HepG2 (cell line): ENCODE data around the gene CLDND2. TPM values are rescaled to one million over a fixed set of nuclear protein-coding genes. Genes with fewer than 3 reads are reported as not detected.
A peak's percentile ranks its signal among the peaks of the same experiment; 100 is the strongest.

ENCODE experiments used
- AGO2 ChIP-seq: fragments of 200-400 bp; formaldehyde crosslinking; optimal IDR thresholded peaks from 2 replicates; pipeline ENCODE3; 2017; ENCODE audit warnings: mild to moderate bottlenecking, low read depth, low read length, moderate library complexity
- BORCS8-MEF2B ChIP-seq: sonication (generic); formaldehyde crosslinking; IDR thresholded peaks from 2 replicates; pipeline ENCODE4 v1.8.0; 2022; ENCODE audit warnings: mild to moderate bottlenecking, missing genetic modification reagents
- CENPBD1 ChIP-seq: sonication (generic); formaldehyde crosslinking; IDR thresholded peaks from 2 replicates; pipeline ENCODE4 v1.8.0; 2022; ENCODE audit warnings: missing genetic modification reagents, low read depth, mild to moderate bottlenecking, borderline replicate concordance
- EZH2 ChIP-seq: conservative IDR thresholded peaks from 2 replicates; pipeline ENCODE4 v1.6.1; 2012; ENCODE audit warnings: mild to moderate bottlenecking, low read depth, low read length, moderate library complexity
- GZF1 ChIP-seq: sonication (generic); formaldehyde crosslinking; IDR thresholded peaks from 2 replicates; pipeline ENCODE4 v1.5.1; 2020; ENCODE audit warnings: mild to moderate bottlenecking, missing genetic modification reagents
- HDAC1 ChIP-seq: sonication (generic); formaldehyde crosslinking; IDR thresholded peaks from 2 replicates; pipeline ENCODE4 v1.5.1; 2020; ENCODE audit warnings: mild to moderate bottlenecking, missing genetic modification reagents
- MEF2D ChIP-seq: sonication (generic); formaldehyde crosslinking; IDR thresholded peaks from 2 replicates; pipeline ENCODE4 v1.5.1; 2020; ENCODE audit warnings: mild to moderate bottlenecking, missing genetic modification reagents
- PBX3 ChIP-seq: sonication (generic); formaldehyde crosslinking; IDR thresholded peaks from 2 replicates; pipeline ENCODE4 v1.8.1; 2023; ENCODE audit warnings: missing genetic modification reagents, inconsistent platforms, borderline replicate concordance
- RAD21 ChIP-seq: fragments of 450-650 bp; formaldehyde crosslinking; IDR thresholded peaks from 2 replicates; pipeline ENCODE4 v1.5.0; 2020; ENCODE audit warnings: mild to moderate bottlenecking
- RBFOX2 ChIP-seq: fragments of 200-400 bp; formaldehyde crosslinking; IDR thresholded peaks from 2 replicates; pipeline ENCODE4 v1.6.1; 2017; ENCODE audit warnings: low read depth, mild to moderate bottlenecking, low read length
- SMAD9 ChIP-seq: sonication (generic); formaldehyde crosslinking; IDR thresholded peaks from 2 replicates; pipeline ENCODE4 v1.5.1; 2020; ENCODE audit warnings: mild to moderate bottlenecking, missing genetic modification reagents
- TRAFD1 ChIP-seq: sonication (generic); formaldehyde crosslinking; IDR thresholded peaks from 2 replicates; pipeline ENCODE4 v1.5.1; 2020; ENCODE audit warnings: missing genetic modification reagents, mild to moderate bottlenecking, borderline replicate concordance
- ZBTB20 ChIP-seq: sonication (generic); formaldehyde crosslinking; IDR thresholded peaks from 2 replicates; pipeline ENCODE4 v1.8.1; 2023; ENCODE audit warnings: missing genetic modification reagents, low read depth, mild to moderate bottlenecking, borderline replicate concordance
- ZMYM3 ChIP-seq: sonication (generic); formaldehyde crosslinking; IDR thresholded peaks from 2 replicates; pipeline ENCODE4 v1.5.1; 2020; ENCODE audit warnings: mild to moderate bottlenecking, missing genetic modification reagents
- ZNF343 ChIP-seq: sonication (generic); formaldehyde crosslinking; IDR thresholded peaks from 2 replicates; pipeline ENCODE4 v1.4.0; 2020; ENCODE audit warnings: mild to moderate bottlenecking, missing genetic modification reagents
- ZNF510 ChIP-seq: sonication (generic); formaldehyde crosslinking; IDR thresholded peaks from 2 replicates; pipeline ENCODE4 v1.4.0; 2020; ENCODE audit warnings: low read depth, mild to moderate bottlenecking, missing genetic modification reagents
- ZNF598 ChIP-seq: sonication (generic); formaldehyde crosslinking; IDR thresholded peaks from 2 replicates; pipeline ENCODE4 v1.5.1; 2020; ENCODE audit warnings: mild to moderate bottlenecking, missing genetic modification reagents, borderline replicate concordance
- ZNF687 ChIP-seq: sonication (generic); formaldehyde crosslinking; IDR thresholded peaks from 2 replicates; pipeline ENCODE4 v1.5.1; 2020; ENCODE audit warnings: mild to moderate bottlenecking, missing genetic modification reagents, moderate library complexity
- ZNF747 ChIP-seq: sonication (generic); formaldehyde crosslinking; IDR thresholded peaks from 2 replicates; pipeline ENCODE4 v1.8.1; 2023; ENCODE audit warnings: missing genetic modification reagents, mild to moderate bottlenecking, borderline replicate concordance
- ZNF768 ChIP-seq: sonication (generic); formaldehyde crosslinking; IDR thresholded peaks from 2 replicates; pipeline ENCODE4 v1.4.0; 2020; ENCODE audit warnings: missing genetic modification reagents
- ZNF878 ChIP-seq: sonication (generic); formaldehyde crosslinking; IDR thresholded peaks from 2 replicates; pipeline ENCODE4 v1.8.1; 2023; ENCODE audit warnings: mild to moderate bottlenecking, missing genetic modification reagents, moderate library complexity
- polyA plus RNA-seq, 8 experiments: library from polyadenylated mRNA; depleted of rRNA in 3 of 8; stranded (reverse) in 7 of 8; unstranded in 1 of 8; fragments of >200 nt; fragmentation: Illumina TruSeq in 4 of 8; extraction: Trizol in 4 of 8; gene quantifications; 2 replicates each; pipeline versions ENCODE4 v1.2.1 to v1.2.3, GENCODE V29; 2011 to 2016; ENCODE audit warnings: low read depth in 4 of 8, missing spikeins in 1 of 8, mixed read lengths in 1 of 8; ENCODE audit not compliant: insufficient read depth in 1 of 8
- total RNA-seq, 5 experiments: library from RNA; depleted of rRNA; stranded (reverse); fragments of >200 nt; fragmentation: Illumina TruSeq; extraction: Trizol; gene quantifications; 2 replicates each; pipeline ENCODE4 v1.2.3, GENCODE V29; 2016; ENCODE audit warnings: low read depth in 1 of 5

The CLDND2 gene
- total and polyA plus RNA-seq, 2 of the 13 experiments (the other 11 are each of a cell fraction or from before 2014, with no cell fraction given): 0.84 to 1.8 TPM

- no peak for TF ChIP-seq TRAFD1 (CRISPR knock-in tag)
- TF ChIP-seq ZNF878 (CRISPR knock-in tag): no peak
- 0 out of 2 replicates have a peak, but pooled peaks have one; percentile 24 for TF ChIP-seq MEF2D (CRISPR knock-in tag)
- no peak for TF ChIP-seq ZBTB20
- 0 out of 2 replicates have a peak, but pooled peaks have one; percentile 33 for TF ChIP-seq GZF1 (CRISPR knock-in tag)
- peak; percentile 81 for TF ChIP-seq ZNF687 (CRISPR knock-in tag)
- TF ChIP-seq PBX3: no peak
- 0 out of 2 replicates have a peak, but pooled peaks have one; percentile 80 for TF ChIP-seq SMAD9 (CRISPR knock-in tag)
- TF ChIP-seq AGO2: peak; percentile 96
- TF ChIP-seq CENPBD1: no peak
- 0 out of 2 replicates have a peak, but pooled peaks have one; percentile 19 for TF ChIP-seq BORCS8-MEF2B
- TF ChIP-seq ZMYM3 (CRISPR knock-in tag): 0 out of 2 replicates have a peak, but pooled peaks have one; percentile 23
- no peak for TF ChIP-seq ZNF747 (CRISPR knock-in tag)
- no peak for TF ChIP-seq EZH2
- peak; percentile 75 for TF ChIP-seq RBFOX2
- TF ChIP-seq HDAC1 (CRISPR knock-in tag): peak; percentile 32; the same call in 1 of the 2 replicates
- TF ChIP-seq ZNF343: 0 out of 2 replicates have a peak, but pooled peaks have one; percentile 47
- TF ChIP-seq RAD21 (CRISPR knock-in tag): 0 out of 2 replicates have a peak, but pooled peaks have one; percentile 27
- 0 out of 2 replicates have a peak, but pooled peaks have one; percentile 48 for TF ChIP-seq ZNF598 (CRISPR knock-in tag)
- 0 out of 2 replicates have a peak, but pooled peaks have one; percentile 31 for TF ChIP-seq ZNF510 (CRISPR knock-in tag)
- peak; percentile 57; the same call in 1 of the 2 replicates for TF ChIP-seq ZNF768 (CRISPR knock-in tag)
Observed at GRCh38 chr19:51352783-51353360, 15.9 kb downstream of the CLDND2 start (continued).
